ENCODE data around the gene EPB41L2.
A peak's percentile ranks its signal among the peaks of the same experiment; 100 is the strongest.

The EPB41L2 gene

GRCh38 chr6:131063764-131064272, 773 bp upstream of the EPB41L2 start:
- peak overlapping the region; percentile 53 for H3K4me3 ChIP-seq (ENCODE audit: low read depth, low read length)
- in situ Hi-C loops (cut with HindIII; ENCODE audit: low sequenced_read_pairs) = no loop called here

GRCh38 chr6:131062241-131063027, 611 bp downstream of the EPB41L2 start:
- TF ChIP-seq CTCF (IDR thresholded peaks at IDR 0.05; ENCODE audit: low read depth, low read length) = no peak
- H3K4me3 ChIP-seq (ENCODE audit: low read depth, low read length) = peak overlapping the region; percentile 80
- in situ Hi-C loops (cut with HindIII; ENCODE audit: low sequenced_read_pairs) = no loop called here
- DNase-seq (ENCODE audit: low read depth, low spot score) = no peak

More at GRCh38 chr6:131063764-131064272, 773 bp upstream of the EPB41L2 start:
- DNase-seq (ENCODE audit: low read depth, low spot score) = no peak
- TF ChIP-seq CTCF (IDR thresholded peaks at IDR 0.05; ENCODE audit: low read depth, low read length) = no peak

GRCh38 chr6:131061751-131062119, 1.3 kb downstream of the EPB41L2 start:
- DNase-seq (ENCODE audit: low read depth, low spot score) = no peak
- TF ChIP-seq CTCF (IDR thresholded peaks at IDR 0.05; ENCODE audit: low read depth, low read length) = no peak
- in situ Hi-C loops (cut with HindIII; ENCODE audit: low sequenced_read_pairs) = no loop called here
- peak overlapping the region; percentile 80 for H3K4me3 ChIP-seq (ENCODE audit: low read depth, low read length)

GRCh38 chr6:131061041-131061750, 1.8 kb downstream of the EPB41L2 start:
- DNase-seq (ENCODE audit: low read depth, low spot score) = peak; percentile 62

GRCh38 chr6:131060311-131060710, 2.7 kb downstream of the EPB41L2 start:
- H3K4me3 ChIP-seq (ENCODE audit: low read depth, low read length) = no peak overlapping the region
- DNase-seq (ENCODE audit: low read depth, low spot score) = peak; percentile 41
- no peak for TF ChIP-seq CTCF (IDR thresholded peaks at IDR 0.05; ENCODE audit: low read depth, low read length)

More at GRCh38 chr6:131061041-131061750, 1.8 kb downstream of the EPB41L2 start:
- H3K4me3 ChIP-seq (ENCODE audit: low read depth, low read length) = peak overlapping the region; percentile 80
- in situ Hi-C loops (cut with HindIII; ENCODE audit: low sequenced_read_pairs) = no loop called here
- no peak for TF ChIP-seq CTCF (IDR thresholded peaks at IDR 0.05; ENCODE audit: low read depth, low read length)

GRCh38 chr6:131059486-131059885, 3.6 kb downstream of the EPB41L2 start:
- peak; percentile 62 for DNase-seq (ENCODE audit: low read depth, low spot score)
- no peak for TF ChIP-seq CTCF (IDR thresholded peaks at IDR 0.05; ENCODE audit: low read depth, low read length)
- in situ Hi-C loops (cut with HindIII; ENCODE audit: low sequenced_read_pairs) = no loop called here

More at GRCh38 chr6:131060311-131060710, 2.7 kb downstream of the EPB41L2 start:
- in situ Hi-C loops (cut with HindIII; ENCODE audit: low sequenced_read_pairs) = no loop called here

More at GRCh38 chr6:131059486-131059885, 3.6 kb downstream of the EPB41L2 start:
- no peak overlapping the region for H3K4me3 ChIP-seq (ENCODE audit: low read depth, low read length)
